NCI-H146 treated with DMSO at 0.1 percent for 48 hours (cell line): ENCODE measurements around the gene HSD11B1L.
"Not testable (repeated sequence)": the region's sequence is repeated elsewhere in the genome, so short reads cannot be mapped to it uniquely, and the experiment has no call there.

ENCODE experiments used
- DNase-seq: peaks from one replicate; lab custom pipeline; 2025; ENCODE audit not compliant: unreplicated experiment; lab: John Stamatoyannopoulos, UW

Gene HSD11B1L

GRCh38 chr19:5686647-5687359, 6.0 kb downstream of the HSD11B1L start:
- DNase-seq, result peak; percentile 66

GRCh38 chr19:5687360-5688198, 6.8 kb downstream of the HSD11B1L start:
- DNase-seq, result no peak

GRCh38 chr19:5688262-5688881, 7.5 kb downstream of the HSD11B1L start:
- not testable (repeated sequence) for DNase-seq

GRCh38 chr19:5690125-5690954, 9.5 kb downstream of the HSD11B1L start, which contains the start of gene RPL36:
TSS of gene RPL36 (plus strand) at chr19:5690295. CDS start at chr19:5690508, 213 bp downstream.
- DNase-seq, result peak; percentile 79

GRCh38 chr19:5690955-5691821, 10.4 kb downstream of the HSD11B1L start:
- DNase-seq, result no peak

- DNase-seq, result no peak
Measured at GRCh38 chr19:5691822-5692722, 11.2 kb downstream of the HSD11B1L start.

- no peak for DNase-seq
Measured at GRCh38 chr19:5692723-5693194, 11.9 kb downstream of the HSD11B1L start.

- DNase-seq, result no peak
Measured at GRCh38 chr19:5693195-5694166, 12.7 kb downstream of the HSD11B1L start.

GRCh38 chr19:5694167-5694955, 13.5 kb downstream of the HSD11B1L start:
- no peak for DNase-seq

GRCh38 chr19:5694956-5695648, 14.3 kb downstream of the HSD11B1L start:
- no peak for DNase-seq

GRCh38 chr19:5695649-5696195, 14.9 kb downstream of the HSD11B1L start:
- no peak for DNase-seq

- DNase-seq, result no peak
Measured at GRCh38 chr19:5696196-5697021, 15.6 kb downstream of the HSD11B1L start.

GRCh38 chr19:5697022-5697889, 16.4 kb downstream of the HSD11B1L start:
- DNase-seq, result no peak
